OCI-LY1 (cell line): ENCODE measurements around the gene NLK.

Experiments used
- H2AFZ ChIP-seq: fragments of 200-600 bp; sonication (generic), shearing (Covaris generic); 2 replicates; pipeline ENCODE4 v1.6.0; 2014; ENCODE audit warnings: antibody characterized with exemption, mild to moderate bottlenecking, low read length
- H3F3A ChIP-seq: fragments of 200-600 bp; sonication (generic), shearing (Covaris generic); 2 replicates; pipeline ENCODE4 v1.6.0; 2014; ENCODE audit warnings: mild to moderate bottlenecking, antibody characterized with exemption, low read length, moderate library complexity; ENCODE audit not compliant: insufficient read depth
- H3K27ac ChIP-seq: fragments of 200-600 bp; sonication (generic); 2 replicates; pipeline ENCODE4 v1.5.1; 2014; ENCODE audit warnings: low read length, mixed run types, mild to moderate bottlenecking, low read depth; ENCODE audit not compliant: poor library complexity, severe bottlenecking
- H3K27me3 ChIP-seq: fragments of 200-600 bp; sonication (generic); 2 replicates; pipeline ENCODE4 v1.6.0; 2014; ENCODE audit warnings: antibody characterized with exemption, mild to moderate bottlenecking, low read length, moderate library complexity; ENCODE audit not compliant: insufficient read depth
- H3K36me3 ChIP-seq: fragments of 200-600 bp; sonication (generic); 2 replicates; pipeline ENCODE4 v1.6.1; 2014; ENCODE audit warnings: mild to moderate bottlenecking, antibody characterized with exemption, low read length, moderate library complexity, mixed read lengths; ENCODE audit not compliant: insufficient read depth
- H3K4me1 ChIP-seq: fragments of 200-600 bp; sonication (generic); 2 replicates; pipeline ENCODE4 v1.5.1; 2014; ENCODE audit warnings: mild to moderate bottlenecking, low read length, moderate library complexity; ENCODE audit not compliant: insufficient read depth, severe bottlenecking
- H3K4me2 ChIP-seq: fragments of 200-600 bp; sonication (generic), shearing (Covaris generic); 2 replicates; pipeline ENCODE4 v1.6.1; 2014; ENCODE audit warnings: low read length
- H3K4me3 ChIP-seq: fragments of 200-600 bp; sonication (generic); 2 replicates; pipeline ENCODE4 v1.5.1; 2014; ENCODE audit warnings: low read length, low read depth, mild to moderate bottlenecking, mixed read lengths; ENCODE audit not compliant: poor library complexity, severe bottlenecking
- H3K79me2 ChIP-seq: fragments of 200-600 bp; shearing (Covaris generic); 2 replicates; pipeline ENCODE4 v1.6.1; 2016; ENCODE audit warnings: mixed run types, low read length, mixed read lengths; ENCODE audit not compliant: insufficient read depth
- H3K9ac ChIP-seq: fragments of 200-600 bp; sonication (generic), shearing (Covaris generic); 2 replicates; pipeline ENCODE4 v1.6.1; 2014; ENCODE audit warnings: mild to moderate bottlenecking, low read length, mixed read lengths
- H3K9me2 ChIP-seq: fragments of 200-600 bp; sonication (generic), shearing (Covaris generic); 2 replicates; pipeline ENCODE4 v1.6.1; 2014; ENCODE audit warnings: low read depth, mild to moderate bottlenecking, low read length, mixed read lengths
- H3K9me3 ChIP-seq: fragments of 200-600 bp; shearing (Covaris generic); 2 replicates; pipeline ENCODE4 v1.6.1; 2014; ENCODE audit warnings: low read length, mixed read lengths
- H4K20me1 ChIP-seq: fragments of 200-600 bp; sonication (generic), shearing (Covaris generic); 2 replicates; pipeline ENCODE4 v1.6.0; 2016; ENCODE audit warnings: mild to moderate bottlenecking, low read length; ENCODE audit not compliant: insufficient read depth
- CTCF ChIP-seq: fragments of 200-600 bp; sonication (generic), shearing (Covaris generic); IDR thresholded peaks from 2 replicates; pipeline ENCODE4 v1.5.1; 2017; ENCODE audit warnings: mild to moderate bottlenecking, antibody characterized with exemption, low read length, moderate library complexity, mixed read lengths
- EZH2 ChIP-seq: fragments of 200-600 bp; sonication (generic), shearing (Covaris generic); IDR thresholded peaks from 2 replicates; pipeline ENCODE4 v1.8.0; 2017; ENCODE audit warnings: borderline replicate concordance, mixed run types, mild to moderate bottlenecking, antibody characterized with exemption, low read length, moderate library complexity, mixed read lengths

NLK gene

DNA sequence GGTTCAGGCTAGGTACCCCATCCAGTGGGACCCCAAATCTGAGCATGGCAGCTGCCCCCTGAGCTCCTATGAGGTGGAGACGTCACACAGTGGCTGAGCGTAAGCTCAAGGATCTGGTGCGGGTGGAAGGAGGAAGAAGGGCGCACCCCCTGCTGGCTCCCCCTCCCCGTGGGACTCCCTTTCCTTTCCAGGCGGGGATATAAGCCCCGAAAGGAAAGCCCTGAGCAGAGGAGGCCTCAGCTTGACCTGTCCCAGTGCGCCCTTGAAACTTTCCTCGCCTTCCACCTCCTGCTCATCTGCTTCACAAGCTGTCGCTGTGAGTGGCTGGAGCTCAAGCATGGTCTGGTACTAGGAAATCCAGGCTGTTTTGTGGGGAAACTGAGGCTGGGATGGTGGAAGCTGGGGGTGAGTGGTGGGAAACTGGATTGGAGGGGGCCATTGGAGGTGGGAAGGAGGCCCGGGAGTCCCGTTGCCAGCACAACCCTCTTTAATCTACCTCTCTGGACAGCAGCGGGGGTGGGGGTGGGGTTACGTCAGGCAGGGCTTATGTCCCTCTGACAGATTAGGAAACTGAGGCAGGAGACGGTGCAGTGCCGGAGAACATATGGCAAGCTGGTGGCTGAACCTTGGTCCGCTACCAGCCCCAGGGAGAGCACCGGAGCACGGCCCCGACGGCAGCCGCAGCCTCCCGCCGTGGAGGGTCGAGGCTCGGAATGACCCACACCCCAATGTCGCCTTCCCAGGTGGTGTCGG, 184.3 kb downstream of the NLK start:
- no peaks in the 10 kb centered on the region for H3K79me2 ChIP-seq
- no peaks in the 10 kb centered on the region for H3K4me1 ChIP-seq
- H4K20me1 ChIP-seq: no peaks in the 10 kb centered on the region
- no peak overlapping the region for H3K27ac ChIP-seq
- no peaks in the 10 kb centered on the region for H3K27me3 ChIP-seq
- TF ChIP-seq EZH2: no peak
- TF ChIP-seq CTCF: no peak
- H3K9me3 ChIP-seq: no peaks in the 10 kb centered on the region
- H2AFZ ChIP-seq: no peak overlapping the region
- H3K4me2 ChIP-seq: no peak overlapping the region
- no peaks in the 10 kb centered on the region for H3F3A ChIP-seq
- no peaks in the 10 kb centered on the region for H3K36me3 ChIP-seq
- no peaks in the 10 kb centered on the region for H3K9me2 ChIP-seq
- H3K4me3 ChIP-seq: no peak overlapping the region
- H3K9ac ChIP-seq: no peak overlapping the region

DNA sequence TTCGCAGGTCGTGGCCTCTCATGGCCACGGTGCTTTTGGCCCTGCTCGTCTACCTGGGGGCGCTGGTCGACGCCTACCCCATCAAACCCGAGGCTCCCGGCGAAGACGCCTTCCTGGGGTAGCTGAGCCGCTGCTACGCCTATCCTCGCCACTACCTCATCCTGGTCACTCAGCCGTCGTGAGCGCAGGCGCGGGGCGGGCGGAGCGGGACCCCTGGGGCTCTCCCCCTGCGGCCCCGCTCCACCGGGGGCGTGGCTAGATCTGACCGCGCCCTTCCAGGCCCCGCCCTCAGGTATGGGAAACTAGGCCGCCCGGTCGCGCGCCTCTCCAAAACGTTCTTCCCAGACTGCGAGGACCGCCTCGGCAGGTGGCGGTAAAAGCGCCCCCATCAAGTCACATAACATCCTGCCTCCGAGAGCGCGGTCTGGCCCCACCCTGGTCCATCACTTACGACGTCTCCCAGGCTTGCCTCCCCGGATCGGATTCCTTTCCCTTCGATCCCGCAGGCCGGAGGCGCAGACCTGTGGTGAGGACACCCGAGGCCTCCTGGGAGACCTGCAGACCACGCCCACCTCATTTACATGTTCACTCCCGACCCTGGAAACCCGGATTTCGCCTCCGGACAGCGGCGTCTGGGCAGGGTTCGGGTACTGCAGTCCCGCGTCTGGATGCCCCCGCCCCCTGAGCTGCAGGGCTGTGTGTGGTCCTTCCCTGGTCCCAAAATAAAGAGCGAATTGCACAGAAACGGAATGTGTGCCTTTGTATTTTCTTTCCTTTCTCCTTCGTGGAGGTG, 185.0 kb downstream of the NLK start:
- Histone ChIP-seq H3K9ac (no peak overlapping the region), H3K79me2 (no peaks in the 10 kb centered on the region), H2AFZ (no peak overlapping the region), H3K27me3 (no peaks in the 10 kb centered on the region), H4K20me1 (no peaks in the 10 kb centered on the region), H3K27ac (no peak overlapping the region), H3K4me3 (no peak overlapping the region), H3K36me3 (no peaks in the 10 kb centered on the region), H3K9me2 (no peaks in the 10 kb centered on the region), H3F3A (no peaks in the 10 kb centered on the region), H3K4me2 (no peak overlapping the region), H3K9me3 (no peaks in the 10 kb centered on the region), H3K4me1 (no peaks in the 10 kb centered on the region)
- TF ChIP-seq CTCF: no peak
- TF ChIP-seq EZH2: no peak

GRCh38 chr17:28228109-28228840, 185.8 kb downstream of the NLK start:
- no peak overlapping the region for H3K4me2 ChIP-seq
- no peaks in the 10 kb centered on the region for H4K20me1 ChIP-seq
- no peaks in the 10 kb centered on the region for H3K9me3 ChIP-seq
- no peak overlapping the region for H3K27ac ChIP-seq
- no peaks in the 10 kb centered on the region for H3K36me3 ChIP-seq
- no peak overlapping the region for H3K4me3 ChIP-seq
- H3K9me2 ChIP-seq: no peaks in the 10 kb centered on the region
- H3K27me3 ChIP-seq: no peaks in the 10 kb centered on the region
- H2AFZ ChIP-seq: no peak overlapping the region
- no peaks in the 10 kb centered on the region for H3F3A ChIP-seq
- H3K79me2 ChIP-seq: no peaks in the 10 kb centered on the region
- no peak overlapping the region for H3K9ac ChIP-seq
- H3K4me1 ChIP-seq: no peaks in the 10 kb centered on the region
- TF ChIP-seq EZH2 (no peak), CTCF (no peak)
